ENCODE measurements around the gene CMPK1.

Gene CMPK1

DNA sequence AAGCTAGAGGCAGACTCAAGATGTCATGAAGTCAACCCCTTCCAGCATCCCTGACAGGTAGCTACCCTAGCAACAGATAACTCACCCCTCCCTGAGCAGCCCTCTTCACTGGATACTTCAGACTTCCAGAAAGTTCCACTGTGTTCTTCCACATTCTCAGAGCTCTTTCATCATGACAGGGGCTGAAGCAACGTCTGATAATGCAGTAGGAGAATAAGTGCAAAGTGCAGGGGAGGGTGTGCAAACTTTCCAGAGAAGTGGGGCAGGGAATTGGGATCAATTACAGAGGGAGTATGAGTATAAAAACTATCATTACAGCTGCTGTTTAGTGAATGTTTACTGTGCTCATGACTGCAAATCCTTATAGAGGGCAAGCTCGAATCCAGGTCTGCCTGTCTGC, 56.1 kb downstream of the CMPK1 start:
- TF ChIP-seq, protein P1, sequence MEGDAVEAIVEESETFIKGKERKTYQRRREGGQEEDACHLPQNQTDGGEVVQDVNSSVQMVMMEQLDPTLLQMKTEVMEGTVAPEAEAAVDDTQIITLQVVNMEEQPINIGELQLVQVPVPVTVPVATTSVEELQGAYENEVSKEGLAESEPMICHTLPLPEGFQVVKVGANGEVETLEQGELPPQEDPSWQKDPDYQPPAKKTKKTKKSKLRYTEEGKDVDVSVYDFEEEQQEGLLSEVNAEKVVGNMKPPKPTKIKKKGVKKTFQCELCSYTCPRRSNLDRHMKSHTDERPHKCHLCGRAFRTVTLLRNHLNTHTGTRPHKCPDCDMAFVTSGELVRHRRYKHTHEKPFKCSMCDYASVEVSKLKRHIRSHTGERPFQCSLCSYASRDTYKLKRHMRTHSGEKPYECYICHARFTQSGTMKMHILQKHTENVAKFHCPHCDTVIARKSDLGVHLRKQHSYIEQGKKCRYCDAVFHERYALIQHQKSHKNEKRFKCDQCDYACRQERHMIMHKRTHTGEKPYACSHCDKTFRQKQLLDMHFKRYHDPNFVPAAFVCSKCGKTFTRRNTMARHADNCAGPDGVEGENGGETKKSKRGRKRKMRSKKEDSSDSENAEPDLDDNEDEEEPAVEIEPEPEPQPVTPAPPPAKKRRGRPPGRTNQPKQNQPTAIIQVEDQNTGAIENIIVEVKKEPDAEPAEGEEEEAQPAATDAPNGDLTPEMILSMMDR (IDR thresholded peaks at IDR 0.05; ENCODE audit: low read depth, low read length, missing control alignments), result no peak
- DNase-seq (ENCODE audit: low read depth), result no peak
- in situ Hi-C loops (cut with HindIII; ENCODE audit: low sequenced_read_pairs), result no loop called here
- no peak overlapping the region for H3K4me3 ChIP-seq (ENCODE audit: low read depth, low read length)

DNA sequence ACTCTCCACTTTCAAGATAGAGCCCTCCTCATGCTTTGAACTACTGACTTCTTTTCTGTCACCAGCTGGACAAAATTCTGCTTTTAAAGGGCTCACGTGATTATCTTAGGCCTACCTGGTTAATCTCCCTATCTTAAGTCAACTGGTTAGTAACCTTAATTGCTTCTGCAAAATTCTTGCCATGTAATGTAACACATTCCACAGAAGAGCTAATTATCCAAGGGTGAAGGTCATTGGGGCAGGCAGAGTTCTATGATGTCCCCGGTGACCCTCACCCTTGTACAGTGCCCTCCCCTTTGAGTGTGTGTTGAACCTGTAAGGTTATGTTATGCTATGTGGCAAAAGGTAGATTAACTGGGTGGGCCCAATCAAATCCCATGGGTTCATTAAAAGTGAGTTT, 57.3 kb downstream of the CMPK1 start:
- TF ChIP-seq, protein P1 (IDR thresholded peaks at IDR 0.05; ENCODE audit: low read depth, low read length, missing control alignments), result no peak
- in situ Hi-C loops (cut with HindIII; ENCODE audit: low sequenced_read_pairs), result no loop called here
- H3K4me3 ChIP-seq (ENCODE audit: low read depth, low read length), result no peak overlapping the region
- no peak for DNase-seq (ENCODE audit: low read depth)

DNA sequence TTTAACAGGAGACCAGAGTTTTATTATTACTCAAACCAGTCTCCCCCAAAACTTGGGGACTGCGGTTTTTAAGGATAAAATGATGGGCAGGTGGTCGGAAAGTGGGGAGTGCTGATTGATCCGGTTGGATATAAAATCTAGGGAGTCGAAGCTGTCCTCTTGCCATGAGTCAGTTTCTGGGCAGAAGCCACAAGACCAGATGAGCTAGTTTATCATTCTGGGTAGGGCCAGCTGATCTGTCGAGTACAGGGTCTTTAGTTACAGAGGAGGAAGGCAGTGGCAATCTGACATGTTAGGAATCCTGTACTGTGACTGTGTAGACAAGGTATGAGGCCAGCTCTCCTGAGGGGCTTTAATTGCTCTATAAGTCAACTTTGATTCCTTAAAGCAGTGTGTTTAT, 59.6 kb downstream of the CMPK1 start:
- H3K4me3 ChIP-seq (ENCODE audit: low read depth, low read length), result no peak overlapping the region
- DNase-seq (ENCODE audit: low read depth), result no peak
- TF ChIP-seq, protein P1 (IDR thresholded peaks at IDR 0.05; ENCODE audit: low read depth, low read length, missing control alignments), result no peak
- in situ Hi-C loops (cut with HindIII; ENCODE audit: low sequenced_read_pairs), result no loop called here

DNA sequence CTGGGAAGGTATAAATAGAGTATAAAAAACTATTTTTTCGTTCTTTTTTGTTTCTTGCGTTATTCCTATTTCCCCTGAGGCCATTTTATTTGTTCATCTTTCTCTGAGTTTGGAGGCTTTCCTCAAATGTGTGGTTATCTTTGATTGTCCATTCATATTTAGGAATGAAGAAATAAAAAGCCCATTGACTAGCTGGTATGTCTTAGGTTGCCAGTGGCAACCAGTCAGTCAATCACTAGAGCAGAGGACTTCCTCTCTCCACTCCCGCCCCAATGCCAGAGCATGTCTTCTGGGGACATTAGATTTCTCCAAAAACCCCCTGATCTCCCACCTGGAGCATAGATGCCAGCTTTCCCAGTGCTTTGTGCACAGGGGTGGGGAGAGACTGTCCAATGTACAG, 61.8 kb downstream of the CMPK1 start:
- TF ChIP-seq, protein P1 (IDR thresholded peaks at IDR 0.05; ENCODE audit: low read depth, low read length, missing control alignments), result no peak
- no peak overlapping the region for H3K4me3 ChIP-seq (ENCODE audit: low read depth, low read length)
- DNase-seq (ENCODE audit: low read depth), result no peak
- in situ Hi-C loops (cut with HindIII; ENCODE audit: low sequenced_read_pairs), result no loop called here

DNA sequence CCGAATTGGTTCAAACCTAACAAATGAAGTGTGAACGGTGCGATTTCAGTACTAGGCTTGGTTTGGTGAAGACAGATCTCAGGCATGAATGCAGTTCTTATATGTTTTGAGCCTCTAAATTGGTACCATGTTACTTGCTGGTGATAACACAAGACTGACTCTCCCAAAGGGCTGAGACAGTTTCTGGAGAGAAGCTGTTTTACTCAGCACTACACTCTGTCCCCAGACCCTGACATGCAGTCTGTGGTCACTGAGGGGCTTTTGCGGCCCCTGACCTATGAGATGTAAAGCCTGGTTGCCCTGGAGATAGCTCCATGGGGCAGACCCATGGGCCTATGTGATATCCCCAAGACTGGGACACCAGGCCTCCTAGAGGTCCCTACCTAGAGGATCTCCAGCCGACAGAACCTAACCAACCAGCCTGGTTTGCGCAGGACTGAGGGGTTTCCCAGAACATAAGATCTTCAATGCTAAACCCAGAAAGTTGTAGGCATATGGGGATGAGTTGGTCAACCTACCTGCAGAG, 63.1 kb downstream of the CMPK1 start:
- TF ChIP-seq, protein P1 (IDR thresholded peaks at IDR 0.05; ENCODE audit: low read depth, low read length, missing control alignments), result no peak
- DNase-seq (ENCODE audit: low read depth), result no peak
- H3K4me3 ChIP-seq (ENCODE audit: low read depth, low read length), result no peak overlapping the region
- in situ Hi-C loops (cut with HindIII; ENCODE audit: low sequenced_read_pairs), result no loop called here

DNA sequence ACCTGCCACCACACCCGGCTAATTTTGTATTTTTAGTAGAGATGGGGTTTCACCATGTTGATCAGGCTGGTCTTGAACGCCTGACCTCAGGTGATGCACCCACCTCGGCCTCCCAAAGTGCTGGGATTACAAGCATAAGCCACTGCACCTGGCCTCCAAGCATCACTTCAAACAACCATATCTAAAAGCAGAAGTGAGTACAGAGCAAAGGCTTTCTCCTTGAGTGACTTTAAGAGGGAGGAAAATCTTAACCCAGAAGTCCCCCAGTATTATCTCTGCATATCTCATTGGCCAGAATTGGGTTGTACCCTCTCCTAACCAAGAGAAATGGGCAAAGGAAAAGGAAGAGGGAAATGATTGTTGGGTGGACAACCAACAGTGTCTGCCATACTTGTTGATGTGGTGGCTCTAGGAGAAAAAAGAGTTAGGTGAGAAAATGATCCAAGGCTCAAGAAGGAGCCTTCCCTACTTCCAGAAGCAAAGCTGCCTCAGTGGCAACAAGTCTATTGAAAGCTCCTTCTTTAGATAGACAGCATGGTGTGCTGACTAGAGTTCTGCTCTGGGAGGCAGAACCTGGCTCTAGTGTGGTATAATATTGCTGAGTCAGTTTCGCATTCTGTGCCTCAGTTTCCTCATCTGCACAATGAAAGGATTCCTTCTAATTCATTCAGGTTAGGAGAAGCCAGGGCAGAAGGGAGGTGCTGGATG, 65.7 kb downstream of the CMPK1 start:
- TF ChIP-seq, protein P1 (IDR thresholded peaks at IDR 0.05; ENCODE audit: low read depth, low read length, missing control alignments), result no peak
- H3K4me3 ChIP-seq (ENCODE audit: low read depth, low read length), result no peak overlapping the region
- in situ Hi-C loops (cut with HindIII; ENCODE audit: low sequenced_read_pairs), result no loop called here
- DNase-seq (ENCODE audit: low read depth), result no peak

All from astrocyte of the cerebellum (primary cell).